ENCODE results near the gene GZMH.
"Not testable (repeated sequence)": the region's sequence is repeated elsewhere in the genome, so short reads cannot be mapped to it uniquely, and the experiment has no call there.

The GZMH gene

DNA sequence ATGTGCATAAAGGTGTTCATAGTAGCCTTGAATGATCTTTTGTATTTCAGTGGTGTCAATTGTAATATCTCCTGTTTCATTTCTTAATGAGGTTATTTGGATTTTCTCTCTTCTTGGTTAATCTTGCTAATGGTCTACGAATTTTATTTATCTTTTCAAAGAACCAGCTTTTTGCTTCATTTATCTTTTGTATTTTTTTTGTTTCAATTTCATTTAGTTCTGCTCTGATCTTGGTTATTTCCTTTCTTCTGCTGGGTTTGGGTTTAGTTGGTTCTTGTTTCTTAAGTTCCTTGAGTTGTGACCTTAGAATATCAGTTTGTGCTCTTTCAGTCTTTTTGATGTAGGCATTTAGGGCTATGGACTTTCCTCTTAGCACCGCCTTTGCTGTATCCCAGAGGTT lies 18.5 kb downstream of the GZMH start:
- not testable (repeated sequence) for DNase-seq

DNA sequence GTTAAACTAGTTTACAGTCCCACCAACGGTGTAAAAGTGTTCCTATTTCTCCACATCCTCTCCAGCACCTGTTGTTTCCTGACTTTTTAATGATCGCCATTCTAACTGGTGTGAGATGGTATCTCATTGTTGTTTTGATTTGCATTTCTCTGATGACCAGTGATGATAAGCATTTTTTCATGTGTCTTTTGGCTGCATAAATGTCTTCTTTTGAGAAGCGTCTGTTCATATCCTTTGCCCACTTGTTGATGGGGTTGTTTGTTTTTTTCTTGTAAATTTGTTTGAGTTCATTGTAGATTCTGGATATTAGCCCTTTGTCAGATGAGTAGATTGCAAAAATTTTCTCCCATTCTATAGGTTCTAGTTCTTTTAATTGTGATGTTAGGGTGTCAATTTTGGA lies 25.1 kb downstream of the GZMH start:
- not testable (repeated sequence) for DNase-seq

DNA sequence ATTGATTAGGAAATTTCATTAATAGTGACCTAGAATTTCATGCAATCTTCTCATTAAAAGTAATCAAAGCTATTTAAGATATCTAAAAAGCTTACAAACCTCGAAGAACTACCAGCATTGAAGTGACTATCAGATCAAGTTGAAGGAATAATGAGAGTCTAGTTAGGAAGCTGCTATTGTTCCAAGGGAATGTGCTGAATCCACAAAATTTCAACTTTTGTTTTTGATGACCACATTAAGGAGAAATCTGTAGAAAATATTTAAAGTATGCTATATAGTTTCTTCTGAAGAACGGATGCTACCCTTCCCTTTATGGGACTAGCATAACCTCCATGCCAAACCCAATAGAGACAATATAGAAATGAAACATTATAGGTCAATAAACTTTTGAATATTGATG lies 30.9 kb downstream of the GZMH start:
- no peak for DNase-seq

DNA sequence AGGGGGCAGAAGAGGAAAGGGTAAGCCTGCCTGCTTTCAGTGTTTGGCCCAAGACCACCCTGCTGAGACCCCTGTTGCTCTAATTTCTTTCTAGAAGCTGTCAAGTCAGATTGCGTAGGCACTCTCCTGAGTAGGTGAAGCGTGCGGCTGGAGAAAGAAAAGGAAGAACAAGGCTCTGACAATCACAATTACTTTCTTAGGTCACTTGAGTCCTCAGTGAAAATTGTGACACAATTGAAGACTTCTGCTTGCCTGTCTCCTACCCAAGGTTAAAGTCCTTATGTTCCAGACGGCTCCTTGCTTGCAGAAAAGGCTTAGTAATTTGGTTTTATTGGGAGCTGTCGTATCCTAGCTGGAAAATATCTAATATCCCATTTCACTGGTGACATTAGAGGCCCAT lies 32.7 kb downstream of the GZMH start:
- no peak for DNase-seq

DNA sequence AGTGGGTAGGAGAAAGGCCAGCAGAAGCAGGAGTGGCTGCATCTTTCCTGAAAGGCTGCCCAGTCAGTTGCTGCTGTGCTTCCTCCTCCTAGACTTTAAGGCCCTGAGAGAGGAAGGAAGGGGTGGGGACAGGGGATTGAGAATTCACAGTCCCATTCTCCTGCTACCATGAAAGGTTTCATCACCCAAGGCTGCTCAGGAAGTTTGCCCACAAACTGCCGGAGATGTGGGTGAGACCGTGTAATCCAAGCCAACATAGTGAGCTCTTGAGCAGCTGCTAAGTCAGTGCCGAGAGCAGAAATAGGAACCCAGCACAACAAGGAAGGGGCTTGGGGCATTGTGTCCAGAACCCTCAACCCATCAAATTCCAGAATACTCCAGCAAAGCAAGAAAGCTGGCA lies 33.3 kb downstream of the GZMH start, which contains the start of gene CTSG:
Gene CTSG (minus strand): TSS at position 69 of the 400 bp plus-strand sequence. CDS start 27 bp downstream, at position 42.
- no peak for DNase-seq

DNA sequence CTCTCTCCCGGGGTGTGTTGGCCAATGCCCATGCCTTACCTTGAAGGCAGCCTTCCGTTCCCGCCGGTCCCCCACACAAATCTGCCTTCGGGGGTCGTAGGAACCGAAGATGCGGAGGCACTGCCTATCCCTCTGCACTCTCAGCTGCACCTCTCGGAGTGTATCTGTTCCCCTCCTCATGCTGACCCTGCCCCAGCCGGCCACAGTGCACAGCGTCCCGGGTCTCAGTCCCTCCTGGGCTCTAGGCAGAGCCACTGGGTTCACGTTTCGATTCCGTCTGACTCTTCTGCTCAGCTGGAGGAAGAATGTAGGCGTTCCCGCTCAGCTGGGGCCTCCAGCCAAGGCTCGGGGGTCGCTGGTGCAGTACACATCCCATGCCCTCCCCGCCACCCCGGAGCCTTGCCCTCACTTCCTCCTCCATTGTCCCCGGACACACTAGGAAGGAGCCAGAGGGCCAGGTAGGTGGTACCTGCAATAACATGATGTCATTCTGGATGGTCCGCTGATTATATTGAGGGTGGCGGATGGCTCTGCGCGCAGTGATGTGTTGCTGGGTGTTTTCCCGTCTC lies 35.2 kb downstream of the GZMH start:
- no peak for DNase-seq

DNA sequence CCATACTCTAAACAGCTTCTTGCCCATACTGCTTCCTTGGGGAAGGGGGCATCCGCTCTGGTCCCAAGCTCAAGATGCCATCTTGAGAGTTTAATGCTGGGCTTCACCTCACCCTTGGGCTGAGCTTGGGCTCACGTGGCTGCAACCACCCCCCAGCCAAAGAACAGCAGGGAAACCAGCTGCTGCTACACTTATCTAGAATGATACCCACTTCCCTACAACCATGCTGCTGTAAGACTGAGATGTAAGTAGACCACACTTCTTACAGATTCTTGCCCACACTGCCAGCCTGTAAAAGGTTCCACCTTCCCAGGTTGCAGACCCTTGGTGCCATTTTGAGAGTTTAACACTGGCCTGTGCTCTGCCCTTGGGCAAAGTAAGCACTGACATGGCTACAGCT lies 43.2 kb downstream of the GZMH start:
- DNase-seq, result no peak

DNA sequence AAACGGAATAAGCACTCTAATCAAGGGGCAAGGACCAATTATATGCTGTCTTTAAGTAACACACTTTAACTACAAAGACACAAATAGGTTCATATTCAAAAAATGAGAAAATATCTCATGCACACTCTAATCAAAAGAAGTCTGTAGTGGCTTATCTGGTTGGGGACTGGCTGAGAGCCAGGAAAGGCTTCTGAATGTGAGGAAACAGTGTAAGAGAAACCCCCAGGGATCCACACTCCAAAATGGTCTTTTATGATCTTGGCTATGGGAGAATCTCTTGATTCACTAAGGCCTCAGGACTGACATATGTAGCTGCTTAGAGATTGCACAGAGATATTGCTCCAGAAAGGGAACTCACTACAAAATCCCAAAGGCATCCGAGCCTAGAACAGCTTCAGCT lies 43.7 kb downstream of the GZMH start:
- peak; percentile 86 for DNase-seq

DNA sequence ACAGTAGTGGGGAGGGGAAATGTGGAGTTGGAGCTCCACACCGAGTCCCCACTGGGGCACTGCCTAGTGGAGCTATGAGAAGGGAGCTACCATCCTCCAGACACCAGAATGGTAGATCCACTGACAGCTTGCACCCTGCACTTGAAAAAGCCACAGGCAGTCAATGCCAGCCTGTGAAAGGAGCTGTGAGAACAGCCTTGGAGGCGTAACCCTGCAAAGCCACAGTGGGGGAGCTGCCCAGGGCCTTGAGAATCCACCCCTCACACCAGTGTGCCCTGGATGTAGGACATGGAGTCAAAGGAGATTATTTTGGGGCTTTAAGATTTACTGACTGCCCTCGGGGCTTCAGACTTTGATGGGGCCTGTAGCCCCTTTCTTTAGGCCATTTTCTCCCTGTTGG lies 46.0 kb downstream of the GZMH start:
- DNase-seq, result no peak

DNA sequence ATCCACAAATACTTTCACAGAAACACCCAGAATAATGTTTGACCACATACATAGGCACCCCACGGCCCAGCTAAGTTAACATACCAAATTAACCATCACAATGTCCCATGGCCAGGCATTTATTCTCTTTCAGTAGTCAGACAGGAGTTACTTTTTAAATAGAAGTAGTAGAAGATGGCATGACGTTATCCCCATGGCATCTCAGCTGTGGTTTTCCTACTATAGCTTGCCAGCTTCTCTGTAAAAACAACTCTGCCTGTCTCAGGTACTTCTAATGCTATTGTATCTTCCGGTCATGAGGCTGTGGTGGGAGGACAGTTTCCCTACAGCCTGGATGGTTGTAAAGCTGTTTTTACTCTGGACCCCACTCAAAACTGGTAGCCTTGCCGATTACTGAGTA lies 52.7 kb downstream of the GZMH start:
- no peak for DNase-seq

Data from DMS79 (cell line).